Measurements from ENCODE around the gene TBC1D3L.
"Not testable (repeated sequence)": the region's sequence is repeated elsewhere in the genome, so short reads cannot be mapped to it uniquely, and the experiment has no call there.

DNA sequence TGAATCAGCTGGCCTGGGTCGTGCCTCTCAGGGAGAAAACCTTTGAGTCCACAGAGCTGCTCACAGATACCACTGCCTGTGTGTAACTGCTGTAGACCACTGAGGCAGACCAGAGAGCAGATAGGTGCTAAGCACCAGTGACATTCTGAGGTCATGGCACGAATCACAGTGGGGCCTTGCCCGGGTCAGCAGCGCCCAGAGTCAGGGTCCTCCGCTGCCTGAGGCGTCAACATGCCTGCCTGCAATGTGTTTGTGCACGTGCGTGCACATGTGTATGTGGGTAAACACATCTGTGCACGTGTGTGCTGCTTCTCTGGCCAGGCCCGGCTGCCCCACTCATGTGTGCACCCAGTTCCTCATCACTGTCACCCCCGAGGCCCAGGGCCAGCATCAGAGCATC is at the start of gene TBC1D3L:
- TF ChIP-seq, protein P1, sequence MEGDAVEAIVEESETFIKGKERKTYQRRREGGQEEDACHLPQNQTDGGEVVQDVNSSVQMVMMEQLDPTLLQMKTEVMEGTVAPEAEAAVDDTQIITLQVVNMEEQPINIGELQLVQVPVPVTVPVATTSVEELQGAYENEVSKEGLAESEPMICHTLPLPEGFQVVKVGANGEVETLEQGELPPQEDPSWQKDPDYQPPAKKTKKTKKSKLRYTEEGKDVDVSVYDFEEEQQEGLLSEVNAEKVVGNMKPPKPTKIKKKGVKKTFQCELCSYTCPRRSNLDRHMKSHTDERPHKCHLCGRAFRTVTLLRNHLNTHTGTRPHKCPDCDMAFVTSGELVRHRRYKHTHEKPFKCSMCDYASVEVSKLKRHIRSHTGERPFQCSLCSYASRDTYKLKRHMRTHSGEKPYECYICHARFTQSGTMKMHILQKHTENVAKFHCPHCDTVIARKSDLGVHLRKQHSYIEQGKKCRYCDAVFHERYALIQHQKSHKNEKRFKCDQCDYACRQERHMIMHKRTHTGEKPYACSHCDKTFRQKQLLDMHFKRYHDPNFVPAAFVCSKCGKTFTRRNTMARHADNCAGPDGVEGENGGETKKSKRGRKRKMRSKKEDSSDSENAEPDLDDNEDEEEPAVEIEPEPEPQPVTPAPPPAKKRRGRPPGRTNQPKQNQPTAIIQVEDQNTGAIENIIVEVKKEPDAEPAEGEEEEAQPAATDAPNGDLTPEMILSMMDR (IDR thresholded peaks at IDR 0.05; ENCODE audit: insufficient read depth, low read depth, low read length): not testable (repeated sequence)
- not testable (repeated sequence) for TF ChIP-seq EZH2 (IDR thresholded peaks at IDR 0.05; ENCODE audit: insufficient read depth, low read length)

All from astrocyte (in vitro differentiated cells and primary cell).